T-helper 17 cell (primary cell): ENCODE measurements around the gene CDH4. TPM values are rescaled to one million over a fixed set of nuclear protein-coding genes. Genes with fewer than 3 reads are reported as not detected.

Source experiments
- ATAC-seq: fragments of 150-1000 bp; cut with Tn5 transposase; 2 replicates; pipeline ENCODE4 v1.10.0; 2021; ENCODE audit warnings: mild to moderate bottlenecking, moderate library complexity
- DNase-seq, 3 donors: peaks; one replicate each; pipeline versions ENCODE4 v3.0.0 to v3.0.0-alpha.2; 2020 to 2021
- H3K9me3 ChIP-seq: one replicate; pipeline ENCODE4 v1.7.0; 2013; ENCODE audit warnings: low read length, mild to moderate bottlenecking; ENCODE audit not compliant: control insufficient read depth, poor library complexity, severe bottlenecking
- H3K27ac Mint-ChIP-seq: one replicate; pipeline ENCODE4 v1.8.0; 2022; ENCODE audit warnings: mild to moderate bottlenecking, moderate library complexity, mixed read lengths
- H3K27me3 Mint-ChIP-seq: one replicate; pipeline ENCODE4 v1.8.0; 2022; ENCODE audit warnings: mixed read lengths
- H3K36me3 Mint-ChIP-seq: one replicate; pipeline ENCODE4 v1.8.0; 2022; ENCODE audit warnings: low read depth, mixed read lengths
- H3K4me1 Mint-ChIP-seq: one replicate; pipeline ENCODE4 v1.8.0; 2022; ENCODE audit warnings: mild to moderate bottlenecking, mixed read lengths
- H3K4me3 Mint-ChIP-seq: one replicate; pipeline ENCODE4 v1.8.0; 2022; ENCODE audit warnings: mild to moderate bottlenecking, moderate library complexity, mixed read lengths
- total RNA-seq, 4 donors: library from RNA in 2 of 4; stranded (reverse) in 2 of 4; gene quantifications; one replicate each; pipeline ENCODE4 v1.2.3 and lab custom pipeline; 2022 to 2026

The CDH4 gene
- total RNA-seq, 2 donors from 2014 or later, result 0.55 to 0.67 TPM

GRCh38 chr20:61341605-61342004, 89.5 kb downstream of the CDH4 start:
- Mint-ChIP-seq H3K27ac (no peak overlapping the region), H3K4me1 (no peaks in the 10 kb centered on the region), H3K36me3 (no peaks in the 10 kb centered on the region), H3K27me3 (peaks cover 22% of the 10 kb centered on the region), H3K4me3 (no peak overlapping the region)
- no peaks in the 10 kb centered on the region for H3K9me3 ChIP-seq
- DNase-seq (no peak), ATAC-seq (no peak)

- no peak for ATAC-seq
- H3K27ac Mint-ChIP-seq, result no peak overlapping the region
- H3K4me1 Mint-ChIP-seq, result no peaks in the 10 kb centered on the region
- peaks cover 17% of the 10 kb centered on the region for H3K27me3 Mint-ChIP-seq
- no peaks in the 10 kb centered on the region for H3K9me3 ChIP-seq
- no peak for DNase-seq
- no peak overlapping the region for H3K4me3 Mint-ChIP-seq
- H3K36me3 Mint-ChIP-seq, result no peaks in the 10 kb centered on the region
Measured at GRCh38 chr20:61343934-61344333, 91.9 kb downstream of the CDH4 start.

- no peaks in the 10 kb centered on the region for H3K9me3 ChIP-seq
- Mint-ChIP-seq H3K36me3 (no peaks in the 10 kb centered on the region), H3K27ac (no peak overlapping the region), H3K27me3 (peaks cover 17% of the 10 kb centered on the region), H3K4me1 (no peaks in the 10 kb centered on the region), H3K4me3 (no peak overlapping the region)
- DNase-seq (no peak), ATAC-seq (no peak)
Measured at GRCh38 chr20:61345656-61346055, 93.6 kb downstream of the CDH4 start.

DNA sequence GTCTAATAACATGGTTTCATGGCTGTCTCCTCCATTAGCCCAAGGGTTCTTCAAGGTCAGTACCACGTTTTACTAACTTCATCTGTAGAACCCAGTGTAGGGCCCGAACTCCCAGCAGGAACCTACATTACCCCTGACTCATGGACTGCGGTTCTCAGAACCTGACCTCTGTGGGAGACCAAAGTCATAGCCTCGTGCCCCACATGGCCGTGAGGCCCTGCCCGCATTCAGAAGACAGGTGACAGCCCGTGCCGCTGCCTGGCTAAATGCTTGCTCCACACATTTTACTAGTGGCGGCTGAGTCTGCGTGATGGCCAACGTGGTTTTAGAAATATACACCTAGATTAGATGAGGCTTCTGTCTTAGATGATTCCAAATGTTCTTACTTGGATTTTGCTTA, 94.9 kb downstream of the CDH4 start:
- H3K27ac Mint-ChIP-seq, result no peak overlapping the region
- H3K9me3 ChIP-seq, result no peaks in the 10 kb centered on the region
- DNase-seq (no peak), ATAC-seq (no peak)
- H3K4me1 Mint-ChIP-seq, result no peaks in the 10 kb centered on the region
- H3K4me3 Mint-ChIP-seq, result no peak overlapping the region
- H3K27me3 Mint-ChIP-seq, result peaks cover 17% of the 10 kb centered on the region
- H3K36me3 Mint-ChIP-seq, result no peaks in the 10 kb centered on the region

DNA sequence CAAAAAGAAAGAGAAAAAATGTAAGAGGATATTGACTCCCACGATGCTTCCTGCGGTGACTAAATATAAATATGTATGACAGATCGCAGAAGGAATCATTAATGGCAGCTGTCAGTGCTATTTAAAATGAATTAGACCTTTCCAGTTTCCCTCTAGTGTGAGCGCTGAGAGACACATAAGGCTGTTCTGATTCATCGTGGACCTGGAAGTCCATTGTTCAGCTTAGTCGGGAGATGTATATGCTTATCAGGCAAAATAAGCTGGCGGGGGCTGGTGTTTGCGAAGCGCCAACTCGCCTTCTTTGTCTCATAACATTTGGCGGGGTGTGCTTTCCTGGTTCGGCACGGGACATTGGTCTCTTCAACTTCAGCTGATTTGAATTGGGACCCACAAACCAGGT, 95.4 kb downstream of the CDH4 start:
- ATAC-seq, result no peak
- Mint-ChIP-seq H3K4me1 (no peaks in the 10 kb centered on the region), H3K36me3 (no peaks in the 10 kb centered on the region), H3K27ac (no peak overlapping the region), H3K4me3 (no peak overlapping the region), H3K27me3 (peaks cover 17% of the 10 kb centered on the region)
- H3K9me3 ChIP-seq, result no peaks in the 10 kb centered on the region
- DNase-seq, result no peak

DNA sequence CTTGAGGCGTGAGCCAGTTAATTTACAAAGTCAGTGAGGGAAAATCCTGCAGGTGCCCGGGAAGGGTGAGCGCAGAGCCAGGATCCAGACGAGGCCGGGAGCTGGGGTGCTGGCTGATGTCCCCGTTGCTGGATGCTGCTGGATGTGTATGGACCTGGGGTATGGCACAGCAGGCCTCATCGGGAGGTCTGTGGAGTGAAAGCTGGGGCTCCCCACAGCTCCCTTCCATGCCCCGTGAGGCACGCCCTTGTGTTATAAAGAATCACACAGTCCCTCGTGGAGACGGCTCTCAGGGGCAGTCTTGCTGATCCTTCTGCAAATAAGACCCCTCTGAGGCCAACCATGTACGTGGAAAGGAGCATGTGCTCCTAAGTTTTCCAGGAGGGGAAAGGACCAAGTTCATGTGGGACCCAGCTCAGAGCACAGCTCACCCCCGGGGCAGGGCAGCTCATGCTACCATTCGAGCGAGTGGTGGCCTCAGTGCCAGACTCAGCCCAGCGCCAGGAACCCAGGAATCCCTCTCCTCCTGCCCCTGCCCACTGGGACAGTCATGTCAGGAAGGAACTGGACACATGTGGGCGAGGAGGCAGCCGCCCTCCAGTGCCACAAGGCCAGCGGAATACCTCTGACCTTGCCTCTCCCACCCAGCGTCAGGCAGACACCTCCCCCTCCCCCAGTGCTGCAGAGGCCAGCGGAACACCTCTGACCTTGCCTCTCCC, 97.5 kb downstream of the CDH4 start:
- Mint-ChIP-seq H3K27me3 (peaks cover 11% of the 10 kb centered on the region), H3K4me3 (no peak overlapping the region), H3K27ac (no peak overlapping the region), H3K4me1 (no peaks in the 10 kb centered on the region), H3K36me3 (no peaks in the 10 kb centered on the region)
- H3K9me3 ChIP-seq, result no peaks in the 10 kb centered on the region
- DNase-seq (no peak), ATAC-seq (no peak)

- H3K27me3 Mint-ChIP-seq, result peaks cover 10% of the 10 kb centered on the region
- H3K4me1 Mint-ChIP-seq, result no peaks in the 10 kb centered on the region
Measured at GRCh38 chr20:61350500-61351250, 98.6 kb downstream of the CDH4 start.

GRCh38 chr20:61352346-61353260, 100.5 kb downstream of the CDH4 start:
- H3K4me1 Mint-ChIP-seq, result no peaks in the 10 kb centered on the region
- no peak for ATAC-seq

More at GRCh38 chr20:61350500-61351250, 98.6 kb downstream of the CDH4 start:
- Mint-ChIP-seq H3K27ac (no peak overlapping the region), H3K4me3 (no peak overlapping the region), H3K36me3 (no peaks in the 10 kb centered on the region)
- H3K9me3 ChIP-seq, result no peaks in the 10 kb centered on the region
- ATAC-seq, result no peak
- DNase-seq, result no peak

GRCh38 chr20:61353261-61354000, 101.4 kb downstream of the CDH4 start:
- H3K27ac Mint-ChIP-seq, result no peak overlapping the region
- H3K9me3 ChIP-seq, result no peaks in the 10 kb centered on the region
- H3K4me3 Mint-ChIP-seq, result no peak overlapping the region
- no peaks in the 10 kb centered on the region for H3K4me1 Mint-ChIP-seq
- no peak for ATAC-seq
- no peak for DNase-seq
- H3K36me3 Mint-ChIP-seq, result no peaks in the 10 kb centered on the region
- H3K27me3 Mint-ChIP-seq, result peaks cover 13% of the 10 kb centered on the region

More at GRCh38 chr20:61352346-61353260, 100.5 kb downstream of the CDH4 start:
- Mint-ChIP-seq H3K27ac (no peak overlapping the region), H3K27me3 (peaks cover 6% of the 10 kb centered on the region), H3K36me3 (no peaks in the 10 kb centered on the region), H3K4me3 (no peak overlapping the region)
- H3K9me3 ChIP-seq, result no peaks in the 10 kb centered on the region
- DNase-seq, result no peak

GRCh38 chr20:61354001-61354390, 101.9 kb downstream of the CDH4 start:
- ATAC-seq, result no peak
- no peaks in the 10 kb centered on the region for H3K9me3 ChIP-seq
- Mint-ChIP-seq H3K4me3 (no peak overlapping the region), H3K4me1 (no peaks in the 10 kb centered on the region), H3K36me3 (no peaks in the 10 kb centered on the region), H3K27ac (no peak overlapping the region), H3K27me3 (peaks cover 15% of the 10 kb centered on the region)
- no peak for DNase-seq

GRCh38 chr20:61354501-61354900, 102.4 kb downstream of the CDH4 start:
- Mint-ChIP-seq H3K36me3 (no peaks in the 10 kb centered on the region), H3K4me3 (no peak overlapping the region), H3K27ac (no peak overlapping the region), H3K4me1 (no peaks in the 10 kb centered on the region), H3K27me3 (peaks cover 15% of the 10 kb centered on the region)
- DNase-seq (no peak), ATAC-seq (no peak)
- H3K9me3 ChIP-seq, result no peaks in the 10 kb centered on the region

DNA sequence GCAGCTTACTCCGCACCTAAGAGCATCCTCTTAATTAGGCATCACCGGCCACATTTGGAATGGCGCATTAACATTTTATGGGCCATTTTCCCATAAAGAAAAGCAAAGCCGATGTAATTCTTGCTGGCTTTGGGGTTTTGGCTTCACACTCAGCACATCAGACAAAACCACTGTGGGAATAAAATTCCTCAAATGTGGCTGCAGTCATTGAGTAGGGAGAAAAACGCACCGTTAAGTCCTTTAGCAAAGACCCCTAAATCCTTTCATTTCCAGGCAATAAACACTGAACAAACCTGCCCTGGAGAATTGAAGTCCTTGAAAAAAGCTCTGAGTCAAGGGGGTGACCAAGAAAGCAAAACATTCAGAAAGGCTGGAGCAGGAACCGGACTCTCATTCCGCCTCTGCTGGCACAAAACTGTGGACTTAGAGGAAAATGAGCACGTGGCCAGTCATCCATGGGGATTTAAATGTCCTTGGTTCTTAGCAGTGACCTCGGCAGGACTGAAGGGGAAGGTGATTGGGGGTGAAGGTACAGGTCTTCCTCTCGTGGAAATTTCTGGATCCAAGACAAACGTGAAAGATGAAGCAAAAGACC, 102.9 kb downstream of the CDH4 start:
- Mint-ChIP-seq H3K4me1 (no peaks in the 10 kb centered on the region), H3K27me3 (peaks cover 15% of the 10 kb centered on the region), H3K4me3 (no peak overlapping the region), H3K36me3 (no peaks in the 10 kb centered on the region), H3K27ac (no peak overlapping the region)
- DNase-seq, result no peak
- H3K9me3 ChIP-seq, result no peaks in the 10 kb centered on the region
- ATAC-seq, result no peak
